Measurements from ENCODE around the gene GRIN1. TPM values are rescaled to one million over a fixed set of nuclear protein-coding genes. Genes with fewer than 3 reads are reported as not detected.

The GRIN1 gene
- total RNA-seq, 1 donor from 2014 or later = 0.53 TPM

DNA sequence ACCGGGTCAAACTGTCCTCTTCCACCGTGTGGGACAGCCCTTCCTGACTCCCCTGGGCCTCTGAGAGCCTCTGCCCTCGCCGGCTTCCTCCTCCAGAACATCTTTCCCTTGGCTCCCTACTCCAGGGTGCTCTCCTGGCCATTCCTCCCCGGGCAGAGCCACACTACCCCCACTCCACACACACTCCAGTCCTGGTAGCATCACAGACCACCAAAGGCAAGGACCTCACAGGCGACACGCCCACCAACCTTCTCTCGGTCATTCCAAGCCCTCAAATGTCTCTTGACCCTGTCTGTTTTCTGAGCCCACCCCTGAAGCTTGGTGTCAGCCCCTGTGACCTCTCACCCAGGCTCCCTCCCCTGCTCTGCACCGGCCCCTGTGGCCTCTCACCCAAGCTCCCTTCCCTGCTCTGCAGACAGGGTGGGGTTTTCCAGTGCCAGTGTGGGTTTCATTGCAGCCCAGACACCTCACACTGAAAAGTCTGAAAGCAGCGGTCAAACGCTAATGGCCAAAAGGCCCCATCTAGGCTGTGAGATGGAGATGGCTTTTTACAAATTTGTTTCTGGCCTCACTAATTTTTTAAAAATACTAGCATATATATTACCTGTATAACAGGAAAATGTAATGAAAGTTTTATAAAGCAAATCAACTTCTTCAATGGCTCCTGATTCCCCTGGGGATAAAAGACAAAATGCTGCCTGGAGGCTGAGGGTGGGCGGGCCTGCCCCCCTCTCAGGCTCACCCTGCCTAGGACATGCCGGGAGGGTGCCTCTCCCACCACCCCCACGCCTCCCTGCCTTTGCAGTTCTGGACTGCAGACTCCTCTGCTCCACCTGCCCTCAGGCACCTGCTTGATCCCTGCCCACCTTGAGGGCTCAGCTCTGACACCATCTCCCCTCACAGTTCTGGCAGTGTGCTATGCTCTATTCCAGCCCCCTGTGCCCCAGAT is 20.4 kb downstream of the GRIN1 start:
- FAIRE-seq (no peak), DNase-seq (ENCODE audit: low read depth) (no peak)
- TF ChIP-seq, protein P1, sequence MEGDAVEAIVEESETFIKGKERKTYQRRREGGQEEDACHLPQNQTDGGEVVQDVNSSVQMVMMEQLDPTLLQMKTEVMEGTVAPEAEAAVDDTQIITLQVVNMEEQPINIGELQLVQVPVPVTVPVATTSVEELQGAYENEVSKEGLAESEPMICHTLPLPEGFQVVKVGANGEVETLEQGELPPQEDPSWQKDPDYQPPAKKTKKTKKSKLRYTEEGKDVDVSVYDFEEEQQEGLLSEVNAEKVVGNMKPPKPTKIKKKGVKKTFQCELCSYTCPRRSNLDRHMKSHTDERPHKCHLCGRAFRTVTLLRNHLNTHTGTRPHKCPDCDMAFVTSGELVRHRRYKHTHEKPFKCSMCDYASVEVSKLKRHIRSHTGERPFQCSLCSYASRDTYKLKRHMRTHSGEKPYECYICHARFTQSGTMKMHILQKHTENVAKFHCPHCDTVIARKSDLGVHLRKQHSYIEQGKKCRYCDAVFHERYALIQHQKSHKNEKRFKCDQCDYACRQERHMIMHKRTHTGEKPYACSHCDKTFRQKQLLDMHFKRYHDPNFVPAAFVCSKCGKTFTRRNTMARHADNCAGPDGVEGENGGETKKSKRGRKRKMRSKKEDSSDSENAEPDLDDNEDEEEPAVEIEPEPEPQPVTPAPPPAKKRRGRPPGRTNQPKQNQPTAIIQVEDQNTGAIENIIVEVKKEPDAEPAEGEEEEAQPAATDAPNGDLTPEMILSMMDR (IDR thresholded peaks at IDR 0.05; ENCODE audit: insufficient read depth, low read length, severe bottlenecking) = no peak
- Histone ChIP-seq H3K4me3 (ENCODE audit: low read depth, low read length) (no peak overlapping the region), H3K36me3 (ENCODE audit: control insufficient read depth, insufficient read depth, low read length) (no peaks in the 10 kb centered on the region), H3K27me3 (ENCODE audit: control insufficient read depth, insufficient read depth, low read length) (peaks cover 13% of the 10 kb centered on the region)

DNA sequence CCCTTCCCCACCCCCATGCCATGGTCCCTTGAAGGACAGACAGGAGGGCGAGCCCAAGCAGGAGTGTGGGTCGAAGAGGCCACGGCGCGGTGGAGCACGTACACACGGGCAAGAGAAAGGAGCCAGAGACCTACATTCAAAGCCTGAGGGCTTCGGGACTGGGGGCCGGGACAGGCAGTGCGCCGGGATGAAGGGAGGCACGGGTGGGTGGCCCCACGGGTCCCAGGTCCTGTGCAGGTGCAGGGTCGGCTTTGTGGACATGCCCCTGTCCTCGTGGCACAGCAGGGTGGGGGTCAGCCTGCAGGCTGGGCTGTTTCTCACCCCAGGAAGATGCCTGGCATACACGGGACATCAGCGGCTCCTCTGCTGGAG is 21.1 kb downstream of the GRIN1 start:
- no peaks in the 10 kb centered on the region for H3K36me3 ChIP-seq (ENCODE audit: control insufficient read depth, insufficient read depth, low read length)
- H3K27me3 ChIP-seq (ENCODE audit: control insufficient read depth, insufficient read depth, low read length) = peaks cover 18% of the 10 kb centered on the region
- H3K4me3 ChIP-seq (ENCODE audit: low read depth, low read length) = no peak overlapping the region
- FAIRE-seq (no peak), DNase-seq (ENCODE audit: low read depth) (no peak)
- TF ChIP-seq, protein P1 (IDR thresholded peaks at IDR 0.05; ENCODE audit: insufficient read depth, low read length, severe bottlenecking) = no peak

DNA sequence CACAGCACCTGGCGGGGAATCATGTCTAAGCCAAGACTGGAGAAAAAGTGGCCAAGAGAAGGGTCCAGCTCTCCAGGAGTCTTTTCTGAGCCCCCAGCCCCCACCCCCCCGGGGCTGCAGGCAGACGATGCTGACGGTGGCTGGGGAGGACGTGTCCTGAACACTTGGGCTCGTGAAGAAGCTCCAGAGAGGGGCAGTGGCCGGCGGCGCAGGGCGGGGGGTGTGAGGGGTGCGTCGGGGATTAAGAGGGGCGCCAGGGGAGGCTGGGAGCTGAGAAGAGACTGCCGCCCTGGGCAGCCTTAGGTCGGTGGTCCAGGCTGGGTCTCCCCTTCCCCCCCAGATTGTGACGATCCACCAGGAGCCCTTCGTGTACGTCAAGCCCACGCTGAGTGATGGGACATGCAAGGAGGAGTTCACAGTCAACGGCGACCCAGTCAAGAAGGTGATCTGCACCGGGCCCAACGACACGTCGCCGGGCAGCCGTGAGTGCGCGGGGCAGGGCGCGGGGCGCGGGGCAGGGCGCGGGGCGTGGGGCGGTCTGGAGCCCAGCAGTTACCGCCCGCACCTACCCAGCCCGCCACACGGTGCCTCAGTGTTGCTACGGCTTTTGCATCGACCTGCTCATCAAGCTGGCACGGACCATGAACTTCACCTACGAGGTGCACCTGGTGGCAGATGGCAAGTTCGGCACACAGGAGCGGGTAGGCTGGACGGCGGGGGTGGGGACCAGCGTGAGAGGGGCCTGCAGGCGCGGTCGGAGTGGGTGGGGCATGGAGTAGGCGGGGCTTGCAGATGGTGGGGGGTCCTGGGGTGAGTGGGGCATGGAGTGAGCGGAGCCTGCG is 22.0 kb downstream of the GRIN1 start:
- TF ChIP-seq, protein P1 (IDR thresholded peaks at IDR 0.05; ENCODE audit: insufficient read depth, low read length, severe bottlenecking) = no peak
- no peaks in the 10 kb centered on the region for H3K36me3 ChIP-seq (ENCODE audit: control insufficient read depth, insufficient read depth, low read length)
- H3K27me3 ChIP-seq (ENCODE audit: control insufficient read depth, insufficient read depth, low read length) = peaks cover 16% of the 10 kb centered on the region
- no peak overlapping the region for H3K4me3 ChIP-seq (ENCODE audit: low read depth, low read length)
- DNase-seq (ENCODE audit: low read depth) (no peak), FAIRE-seq (no peak)

DNA sequence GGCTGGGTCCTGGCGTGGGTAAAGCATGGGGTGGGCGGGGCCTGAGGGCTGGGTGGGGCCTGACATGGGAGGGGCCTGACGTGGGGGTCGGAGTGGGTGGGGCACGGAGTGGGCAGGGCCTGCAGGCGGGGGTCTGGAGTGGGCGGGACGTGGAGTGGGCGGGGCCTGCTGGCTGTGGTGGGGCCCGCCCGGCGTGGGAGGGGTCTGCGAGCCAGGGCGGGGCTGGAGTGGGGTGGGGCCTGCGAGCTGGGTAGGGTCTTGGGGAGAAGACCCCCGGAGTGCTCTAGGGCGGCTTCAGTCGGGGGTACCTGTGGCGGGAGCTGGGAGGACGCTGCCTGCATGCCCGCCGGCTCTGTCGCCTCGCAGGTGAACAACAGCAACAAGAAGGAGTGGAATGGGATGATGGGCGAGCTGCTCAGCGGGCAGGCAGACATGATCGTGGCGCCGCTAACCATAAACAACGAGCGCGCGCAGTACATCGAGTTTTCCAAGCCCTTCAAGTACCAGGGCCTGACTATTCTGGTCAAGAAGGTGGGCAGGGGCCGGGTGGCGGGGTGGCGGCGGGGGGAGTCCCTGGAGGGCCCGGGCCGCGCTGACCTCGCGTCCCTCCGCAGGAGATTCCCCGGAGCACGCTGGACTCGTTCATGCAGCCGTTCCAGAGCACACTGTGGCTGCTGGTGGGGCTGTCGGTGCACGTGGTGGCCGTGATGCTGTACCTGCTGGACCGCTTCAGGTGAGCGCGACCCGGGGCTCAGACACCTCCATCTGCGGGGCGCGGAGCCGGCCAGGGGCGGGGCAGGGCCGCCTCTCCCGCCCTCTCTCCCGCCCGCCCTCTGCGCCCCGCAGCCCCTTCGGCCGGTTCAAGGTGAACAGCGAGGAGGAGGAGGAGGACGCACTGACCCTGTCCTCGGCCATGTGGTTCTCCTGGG is 22.9 kb downstream of the GRIN1 start:
- H3K4me3 ChIP-seq (ENCODE audit: low read depth, low read length) = no peak overlapping the region
- TF ChIP-seq, protein P1 (IDR thresholded peaks at IDR 0.05; ENCODE audit: insufficient read depth, low read length, severe bottlenecking) = no peak
- H3K27me3 ChIP-seq (ENCODE audit: control insufficient read depth, insufficient read depth, low read length) = peaks cover 20% of the 10 kb centered on the region
- no peaks in the 10 kb centered on the region for H3K36me3 ChIP-seq (ENCODE audit: control insufficient read depth, insufficient read depth, low read length)
- no peak for DNase-seq (ENCODE audit: low read depth)
- no peak for FAIRE-seq
